ENCODE measurements around the gene HSD17B2. TPM values are rescaled to one million over a fixed set of nuclear protein-coding genes. Genes with fewer than 3 reads are reported as not detected.

Gene HSD17B2
- total RNA-seq, 2 donors from 2014 or later = 12.2 to 24.1 TPM

DNA sequence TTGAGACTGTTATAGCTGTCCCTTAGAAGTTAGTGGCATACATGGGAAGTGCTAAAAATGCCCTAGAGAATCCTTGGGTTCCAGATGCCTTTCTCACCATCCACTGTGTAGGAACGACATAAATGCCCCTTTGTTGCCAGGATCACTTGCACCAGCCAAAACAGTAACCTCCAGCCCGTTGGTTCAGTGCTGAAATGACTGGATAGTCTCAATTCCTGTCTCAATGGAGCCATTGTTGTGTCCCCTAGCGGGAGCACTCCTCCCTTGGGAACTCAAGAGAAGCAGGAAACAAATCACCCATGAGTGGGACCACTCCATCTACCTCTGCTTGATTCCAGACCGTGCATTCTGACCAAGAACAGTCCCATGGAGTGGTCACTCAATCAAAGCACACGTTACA is 111.9 kb downstream of the HSD17B2 start:
- TF ChIP-seq, protein P1, sequence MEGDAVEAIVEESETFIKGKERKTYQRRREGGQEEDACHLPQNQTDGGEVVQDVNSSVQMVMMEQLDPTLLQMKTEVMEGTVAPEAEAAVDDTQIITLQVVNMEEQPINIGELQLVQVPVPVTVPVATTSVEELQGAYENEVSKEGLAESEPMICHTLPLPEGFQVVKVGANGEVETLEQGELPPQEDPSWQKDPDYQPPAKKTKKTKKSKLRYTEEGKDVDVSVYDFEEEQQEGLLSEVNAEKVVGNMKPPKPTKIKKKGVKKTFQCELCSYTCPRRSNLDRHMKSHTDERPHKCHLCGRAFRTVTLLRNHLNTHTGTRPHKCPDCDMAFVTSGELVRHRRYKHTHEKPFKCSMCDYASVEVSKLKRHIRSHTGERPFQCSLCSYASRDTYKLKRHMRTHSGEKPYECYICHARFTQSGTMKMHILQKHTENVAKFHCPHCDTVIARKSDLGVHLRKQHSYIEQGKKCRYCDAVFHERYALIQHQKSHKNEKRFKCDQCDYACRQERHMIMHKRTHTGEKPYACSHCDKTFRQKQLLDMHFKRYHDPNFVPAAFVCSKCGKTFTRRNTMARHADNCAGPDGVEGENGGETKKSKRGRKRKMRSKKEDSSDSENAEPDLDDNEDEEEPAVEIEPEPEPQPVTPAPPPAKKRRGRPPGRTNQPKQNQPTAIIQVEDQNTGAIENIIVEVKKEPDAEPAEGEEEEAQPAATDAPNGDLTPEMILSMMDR (IDR thresholded peaks at IDR 0.05) = no peak
- TF ChIP-seq POLR2A (IDR thresholded peaks at IDR 0.05) = no peak
- intact Hi-C loops (cut with DNase I) = no loop called here
- Histone ChIP-seq H3K4me3 (no peak overlapping the region), H3K27ac (no peak overlapping the region), H3K9me3 (no peaks in the 10 kb centered on the region), H3K27me3 (no peaks in the 10 kb centered on the region), H3K36me3 (replicated peaks in 1 of 2; ENCODE audit: insufficient read depth in 1 of 2, low read depth in 2 of 2) (no peaks in the 10 kb centered on the region), H3K4me1 (no peaks in the 10 kb centered on the region)
- whole genome bisulfite sequencing, 2 donors = 75 to 77% methylated on average over 4 to 5 of the region's 5 CpGs
- DNase-seq = no peak
- no peak for ATAC-seq

DNA sequence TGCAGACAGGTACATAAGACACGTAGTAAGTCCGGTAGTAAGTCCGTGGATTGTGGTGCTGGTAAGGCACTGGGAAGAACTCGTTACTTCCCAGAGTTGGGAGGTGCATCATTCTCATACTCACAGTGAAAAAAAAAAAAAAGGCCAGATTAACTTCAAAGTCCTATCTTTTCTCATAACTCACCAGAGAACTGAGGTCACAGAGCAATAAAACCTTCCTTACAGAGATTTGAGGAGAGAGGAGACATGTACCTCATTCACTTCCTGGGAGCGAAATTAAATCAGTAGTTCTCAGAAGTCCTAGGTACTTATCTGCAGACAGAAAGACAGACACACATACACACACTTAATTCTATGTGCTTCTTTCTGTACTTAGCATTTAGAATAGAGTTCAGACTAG is 112.5 kb downstream of the HSD17B2 start:
- no peak overlapping the region for H3K27ac ChIP-seq
- whole genome bisulfite sequencing, 2 donors = 96 to 98% methylated on average over 5 of the region's 5 CpGs
- ATAC-seq (no peak), DNase-seq (no peak)
- intact Hi-C loops (cut with DNase I) = no loop called here
- H3K4me1 ChIP-seq = no peaks in the 10 kb centered on the region
- TF ChIP-seq, protein P1 (IDR thresholded peaks at IDR 0.05) = no peak
- TF ChIP-seq POLR2A (IDR thresholded peaks at IDR 0.05) = no peak
- H3K36me3 ChIP-seq (replicated peaks in 1 of 2; ENCODE audit: insufficient read depth in 1 of 2, low read depth in 2 of 2) = no peaks in the 10 kb centered on the region
- H3K9me3 ChIP-seq = no peaks in the 10 kb centered on the region
- no peaks in the 10 kb centered on the region for H3K27me3 ChIP-seq
- no peak overlapping the region for H3K4me3 ChIP-seq

Other genes with a start within 250 kb of the HSD17B2 start
- gene SDR42E1, start 23.8 kb upstream of the HSD17B2 start, total RNA-seq = 1 to 10 TPM; 2.6 to 3.4 TPM
- gene MPHOSPH6, start 135.0 kb downstream of the HSD17B2 start, total RNA-seq = 10 to 100 TPM; 13.5 to 21.0 TPM